Endothelial cell of umbilical vein (primary cell): ENCODE data around the gene ZSWIM5. TPM values are rescaled to one million over a fixed set of nuclear protein-coding genes. Genes with fewer than 3 reads are reported as not detected.
"Not testable (repeated sequence)": the region's sequence is repeated elsewhere in the genome, so short reads cannot be mapped to it uniquely, and the experiment has no call there.

Experiments used
- BruUV-seq: library from RNA; stranded (reverse); fragments of 400-500 nt; replicated peaks from 2 replicates; lab custom pipeline; 2021; lab: Mats Ljungman, UMichigan
- CTCF ChIA-PET: fragments of 300-600, 350-600 bp; sonication (Branson Sonifier 250); formaldehyde crosslinking; loops from one replicate; lab custom pipeline; 2021; ENCODE audit warnings: antibody characterized with exemption, inconsistent platforms; lab: Charles Lee
- POLR2A ChIA-PET: fragments of 300-600, 350-600 bp; sonication (Branson Sonifier 250); formaldehyde crosslinking; loops from one replicate; lab custom pipeline; 2021; ENCODE audit warnings: antibody characterized with exemption, inconsistent platforms; lab: Charles Lee
- DNase-seq: peaks from one replicate; pipeline ENCODE4 v3.0.0-alpha.2; 2011; ENCODE audit warnings: low read depth, low spot score
- FAIRE-seq: peaks from 2 replicates; lab custom pipeline; 2011; peaks lifted over from hg19 to GRCh38; lab: Jason Lieb, UNC
- H2AFZ ChIP-seq: 2 replicates; pipeline ENCODE4 v1.6.0; 2012; ENCODE audit warnings: low read depth, low read length, control low read depth, inconsistent platforms
- H3K27ac ChIP-seq: 2 replicates; pipeline ENCODE4 v1.5.1; 2011; ENCODE audit warnings: low read depth, mild to moderate bottlenecking, control low read depth, low read length, moderate library complexity; ENCODE audit not compliant: insufficient read depth
- H3K27me3 ChIP-seq, 2 experiments: 2 replicates each; pipeline versions ENCODE4 v1.6.0 to v1.6.1; 2011; ENCODE audit warnings: low read length in 2 of 2, mixed read lengths in 1 of 2; ENCODE audit not compliant: control insufficient read depth in 2 of 2, insufficient read depth in 2 of 2
- H3K36me3 ChIP-seq, 2 experiments: 2 replicates in 1 of 2; 3 replicates in 1 of 2; pipeline ENCODE4 v1.5.1; 2011; ENCODE audit warnings: low read length in 2 of 2, mild to moderate bottlenecking in 1 of 2, moderate library complexity in 1 of 2; ENCODE audit not compliant: control insufficient read depth in 2 of 2, insufficient read depth in 2 of 2; ENCODE audit errors: extremely low read depth in 1 of 2
- H3K4me1 ChIP-seq: 3 replicates; pipeline ENCODE4 v1.5.1; 2011; ENCODE audit warnings: mild to moderate bottlenecking, low read length; ENCODE audit not compliant: control insufficient read depth, insufficient read depth; ENCODE audit errors: extremely low read depth
- H3K4me2 ChIP-seq: 2 replicates; pipeline ENCODE4 v1.6.1; 2011; ENCODE audit warnings: low read length, control low read depth, mixed read lengths; ENCODE audit not compliant: insufficient read depth
- H3K4me3 ChIP-seq, 3 experiments: fragments of 200-600 bp in 1 of 3; sonication (generic), shearing (Covaris generic) in 1 of 3; replicated peaks in 1 of 3; 2 replicates each; pipeline ENCODE4 v1.5.1; 2011 to 2016; ENCODE audit warnings: control low read depth in 3 of 3, low read length in 3 of 3, mild to moderate bottlenecking in 2 of 3, inconsistent platforms in 1 of 3, low read depth in 1 of 3, moderate library complexity in 1 of 3; ENCODE audit not compliant: insufficient read depth in 1 of 3
- H3K79me2 ChIP-seq: 2 replicates; pipeline ENCODE4 v1.6.0; 2012; ENCODE audit warnings: low read length, inconsistent platforms; ENCODE audit not compliant: control insufficient read depth, insufficient read depth
- H3K9ac ChIP-seq: replicated peaks from 2 replicates; pipeline ENCODE3; 2011; ENCODE audit warnings: low read length, control low read depth; ENCODE audit not compliant: insufficient read depth; ENCODE audit errors: extremely low read depth
- H3K9me1 ChIP-seq: replicated peaks from 3 replicates; pipeline ENCODE4 v1.6.0; 2011; ENCODE audit warnings: mild to moderate bottlenecking, low read length; ENCODE audit not compliant: control insufficient read depth, insufficient read depth; ENCODE audit errors: extremely low read depth
- H3K9me3 ChIP-seq: replicated peaks from 2 replicates; pipeline ENCODE4 v1.5.1; 2012; ENCODE audit warnings: low read length, inconsistent platforms; ENCODE audit not compliant: control insufficient read depth, insufficient read depth
- H4K20me1 ChIP-seq: replicated peaks from 2 replicates; pipeline ENCODE3; 2011; ENCODE audit warnings: mild to moderate bottlenecking, low read length; ENCODE audit not compliant: control insufficient read depth, insufficient read depth; ENCODE audit errors: extremely low read depth
- CTCF ChIP-seq, 2 donors: IDR thresholded peaks; 1 replicate in 1 of 2; 2 replicates in 1 of 2; pipeline ENCODE4 v1.5.1; 2011; ENCODE audit warnings: low read length in 2 of 2, mild to moderate bottlenecking in 2 of 2, moderate library complexity in 2 of 2, control low read depth in 1 of 2, inconsistent platforms in 1 of 2, low read depth in 1 of 2; ENCODE audit not compliant: insufficient read depth in 1 of 2; ENCODE audit errors: extremely low read depth in 1 of 2
- EZH2 ChIP-seq: IDR thresholded peaks from 2 replicates; pipeline ENCODE4 v1.6.1; 2012; ENCODE audit warnings: borderline replicate concordance, low read depth, mild to moderate bottlenecking, moderate library complexity, low read length, inconsistent platforms; ENCODE audit not compliant: severe bottlenecking
- FOS ChIP-seq: IDR thresholded peaks from 2 replicates; pipeline ENCODE4 v1.6.1; 2011; ENCODE audit warnings: mild to moderate bottlenecking, low read length, moderate library complexity, borderline replicate concordance; ENCODE audit not compliant: insufficient read depth
- GATA2 ChIP-seq: IDR thresholded peaks from 2 replicates; pipeline ENCODE4 v1.7.0; 2011; ENCODE audit warnings: low read depth, mild to moderate bottlenecking, moderate library complexity, mixed read lengths, low read length; ENCODE audit not compliant: insufficient read length, insufficient read depth
- JUN ChIP-seq: IDR thresholded peaks from 2 replicates; pipeline ENCODE4 v1.6.1; 2011; ENCODE audit warnings: borderline replicate concordance, low read depth; ENCODE audit not compliant: insufficient read length, insufficient read depth
- MYC ChIP-seq: IDR thresholded peaks from one replicate; pipeline ENCODE4 v1.6.1; 2011; ENCODE audit warnings: mild to moderate bottlenecking, low read depth, low read length
- POLR2AphosphoS5 ChIP-seq: IDR thresholded peaks from 2 replicates; pipeline ENCODE4 v1.6.1; 2012; ENCODE audit warnings: low read depth, mild to moderate bottlenecking, control low read depth, low read length, moderate library complexity; ENCODE audit not compliant: insufficient read depth
- dilution Hi-C: fragments of 300-500 bp; cut with MboI; formaldehyde crosslinking; loops from one replicate; pipeline ENCODE4 v1.15.0; 2019; ENCODE audit warnings: low sequenced_read_pairs; ENCODE audit not compliant: extremely low pct_ligation_motif_present
- intact Hi-C: fragments of 100-400 bp; cut with micrococcal nuclease; formaldehyde crosslinking; loops from one replicate; pipeline ENCODE4 v1.10.0; 2022
- polyA plus RNA-seq, 4 experiments: library from polyadenylated mRNA; depleted of rRNA in 3 of 4; stranded (reverse) in 3 of 4; unstranded in 1 of 4; fragments of >200 nt; gene quantifications; 2 replicates each; pipeline versions ENCODE4 v1.2.1 to v1.2.3, GENCODE V29; 2011 to 2012; ENCODE audit warnings: missing spikeins in 1 of 4
- total RNA-seq: library from RNA; stranded (reverse); gene quantifications from 2 replicates; pipeline ENCODE4 v1.2.3, GENCODE V29; 2021

The ZSWIM5 gene
- total and polyA plus RNA-seq, 2 donors (not counting 3 experiments of a cell fraction or from before 2014, with no cell fraction given), result 1.6 to 4.3 TPM

GRCh38 chr1:45105486-45106155 is 100.8 kb downstream of the ZSWIM5 start:
- H3K9me1 ChIP-seq, DNase-seq, H3K27ac ChIP-seq, H2AFZ ChIP-seq, H3K9ac ChIP-seq, H3K9me3 ChIP-seq, FAIRE-seq, CTCF ChIA-PET, H3K4me1 ChIP-seq, H3K4me2 ChIP-seq, BruUV-seq, H3K79me2 ChIP-seq, POLR2A ChIA-PET, H4K20me1 ChIP-seq, dilution Hi-C loops, H3K36me3 ChIP-seq, H3K27me3 ChIP-seq, H3K4me3 ChIP-seq, intact Hi-C loops: not testable (repeated sequence)

- no peak for FAIRE-seq
- dilution Hi-C loops, result no loop called here
Measured at GRCh38 chr1:45103534-45103933, 102.9 kb downstream of the ZSWIM5 start.

More at GRCh38 chr1:45103534-45103933, 102.9 kb downstream of the ZSWIM5 start:
- Histone ChIP-seq H3K4me2 (no peak overlapping the region), H3K27ac (no peak overlapping the region), H3K4me3 (no peak overlapping the region), H3K9me3 (no peaks in the 10 kb centered on the region), H4K20me1 (no peaks in the 10 kb centered on the region), H3K27me3 (peaks cover 0 to 2% of the 10 kb centered on the region in 2 experiments), H2AFZ (no peak overlapping the region), H3K9me1 (no peaks in the 10 kb centered on the region), H3K36me3 (no peaks in the 10 kb centered on the region), H3K9ac (no peak overlapping the region), H3K4me1 (no peaks in the 10 kb centered on the region), H3K79me2 (no peaks in the 10 kb centered on the region)
- CTCF ChIA-PET, result no interaction called here
- TF ChIP-seq JUN (no peak), GATA2 (no peak), CTCF (IDR thresholded peaks at IDR 0.05; ENCODE audit: extremely low read depth in 1 of 2, insufficient read depth in 1 of 2, low read depth in 1 of 2, low read length in 2 of 2) (no peak), MYC (no peak), EZH2 (no peak), POLR2AphosphoS5 (no peak), FOS (no peak)
- POLR2A ChIA-PET, result no interaction called here
- intact Hi-C loops, result no loop called here
- DNase-seq, result no peak
- BruUV-seq, result no TSS peak
